HG03575 (cell line): ENCODE measurements around the gene NUDT22.

Source experiments
- ATAC-seq: cut with Tn5 transposase; IDR thresholded peaks from one replicate; pipeline ENCODE4 v1.9.1; 2021; ENCODE audit not compliant: unreplicated experiment, insufficient number of reproducible peaks, low FRiP score; ENCODE audit errors: extremely low read depth

NUDT22 gene

GRCh38 chr11:64263947-64264317 lies 37.9 kb downstream of the NUDT22 start:
- ATAC-seq = no peak

- ATAC-seq = no peak
These were observed 38.3 kb downstream of the NUDT22 start for GRCh38 chr11:64264371-64264852.

GRCh38 chr11:64265176-64266160 lies 39.4 kb downstream of the NUDT22 start:
- no peak for ATAC-seq

GRCh38 chr11:64266339-64266738 lies 40.3 kb downstream of the NUDT22 start:
- ATAC-seq = no peak

- no peak for ATAC-seq
These were observed 41.3 kb downstream of the NUDT22 start for GRCh38 chr11:64267207-64267945.

GRCh38 chr11:64268025-64268892 lies 42.2 kb downstream of the NUDT22 start:
- no peak for ATAC-seq

- no peak for ATAC-seq
These were observed 42.9 kb downstream of the NUDT22 start for GRCh38 chr11:64268893-64269539.

GRCh38 chr11:64269540-64270220 lies 43.6 kb downstream of the NUDT22 start:
- peak; percentile 45 for ATAC-seq

- ATAC-seq = no peak
These were observed 49.1 kb downstream of the NUDT22 start for GRCh38 chr11:64275031-64275800.

- no peak for ATAC-seq
These were observed 49.8 kb downstream of the NUDT22 start for GRCh38 chr11:64275841-64276240.

GRCh38 chr11:64276653-64277431 lies 50.8 kb downstream of the NUDT22 start:
- no peak for ATAC-seq

GRCh38 chr11:64278576-64279190 lies 52.6 kb downstream of the NUDT22 start:
- no peak for ATAC-seq
